ENCODE results near the gene C5orf24. TPM values are rescaled to one million over a fixed set of nuclear protein-coding genes. Genes with fewer than 3 reads are reported as not detected.

The C5orf24 gene
- total RNA-seq (10 to 100 TPM; 28.9 to 29.8 TPM), polyA plus RNA-seq (10.5 TPM)

GRCh38 chr5:134845852-134846640, at the start of gene C5orf24:
Gene C5orf24 (plus strand): TSS chr5:134845968. CDS start chr5:134854901, 8,933 bp downstream.
- no peaks in the 10 kb centered on the region for H3K27me3 ChIP-seq (ENCODE audit: insufficient read depth, low read length, poor library complexity, severe bottlenecking)
- H3K9me3 Mint-ChIP-seq = no peaks in the 10 kb centered on the region
- peak within 1 kb of the TSS; percentile 70 for H3K4me3 ChIP-seq (ENCODE audit: low read length)
- H3K4me3 Mint-ChIP-seq = peak within 1 kb of the TSS; percentile 84 to 96 (median 88)
- H3K4me1 ChIP-seq (ENCODE audit: insufficient read depth, low read length) = peaks cover 25% of the 10 kb centered on the region
- no peaks in the 10 kb centered on the region for H3K27me3 Mint-ChIP-seq
- ChIA-PET CTCF (interaction anchor here (1.1 to 1.8 kb wide), 4 partner anchors 15 to 59 kb away, joined by 3 to 16 read pairs (median 6); partner anchors contain the start of genes PCBD2 and TXNDC15), POLR2A (interaction anchor here (0.6 to 1.9 kb wide), 9 partner anchors 11 to 620 kb away, joined by 3 to 21 read pairs (median 4); partner anchors contain the start of genes CAMLG, PCBD2, PPP2CA and TXNDC15)
- peak within 1 kb of the TSS; percentile 92 for H3K27ac ChIP-seq (ENCODE audit: low read depth, low read length)
- peak within 1 kb of the TSS; percentile 92 to 98 (median 96) for H3K27ac Mint-ChIP-seq
- DNase-seq = peak; percentile 84 to 94 (median 90)
- H3K36me3 ChIP-seq (ENCODE audit: insufficient read depth, low read length) = no peaks in the 10 kb centered on the region
- H3K9me3 ChIP-seq (ENCODE audit: low read length) = no peaks in the 10 kb centered on the region
- H3K4me1 Mint-ChIP-seq = peaks cover 30 to 40% (median 39%) of the 10 kb centered on the region in 3 donors
- peaks cover 0 to 21% (median 2%) of the 10 kb centered on the region in 3 donors for H3K36me3 Mint-ChIP-seq

DNA sequence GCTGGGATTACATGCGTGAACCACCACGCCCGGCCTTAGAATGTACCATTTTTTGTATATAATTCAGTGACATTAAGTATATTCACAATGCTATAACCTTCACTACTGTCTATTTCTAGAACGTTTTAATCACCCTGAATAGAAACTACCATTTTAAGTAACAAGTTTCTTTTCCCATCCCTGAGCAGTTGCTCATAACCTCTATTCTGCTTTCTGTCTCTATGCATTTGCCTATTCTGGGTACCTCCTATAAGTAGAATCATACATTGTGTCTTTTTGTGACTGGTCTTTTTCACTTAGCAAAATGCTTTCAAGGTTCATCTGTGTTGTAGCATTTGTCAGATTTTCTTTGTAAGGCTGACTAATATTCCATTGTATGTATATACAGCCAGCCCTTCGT, 47.3 kb upstream of the C5orf24 start:
- Mint-ChIP-seq H3K27ac (peak overlapping the region in 1 of 8 donors; percentile 15), H3K4me1 (peaks cover 0 to under 1% (median 0%) of the 10 kb centered on the region in 3 donors), H3K27me3 (no peaks in the 10 kb centered on the region), H3K9me3 (no peaks in the 10 kb centered on the region), H3K36me3 (peaks cover 14 to 75% (median 28%) of the 10 kb centered on the region in 3 donors), H3K4me3 (no peak overlapping the region)
- Histone ChIP-seq H3K27ac (ENCODE audit: low read depth, low read length) (no peak overlapping the region), H3K9me3 (ENCODE audit: low read length) (no peaks in the 10 kb centered on the region), H3K4me3 (ENCODE audit: low read length) (no peak overlapping the region), H3K27me3 (ENCODE audit: insufficient read depth, low read length, poor library complexity, severe bottlenecking) (no peaks in the 10 kb centered on the region), H3K4me1 (ENCODE audit: insufficient read depth, low read length) (no peaks in the 10 kb centered on the region), H3K36me3 (ENCODE audit: insufficient read depth, low read length) (peaks cover 28% of the 10 kb centered on the region)
- POLR2A ChIA-PET = no interaction called here
- no peak for DNase-seq
- CTCF ChIA-PET = interaction anchor here (1.3 kb wide), 2 partner anchors 60 to 106 kb away, joined by 3 read pairs; partner anchors contain the start of gene CAMLG

- Mint-ChIP-seq H3K4me3 (no peak overlapping the region), H3K4me1 (peaks cover 0 to 2% (median 0%) of the 10 kb centered on the region in 3 donors), H3K27me3 (no peaks in the 10 kb centered on the region), H3K27ac (peak overlapping the region in 1 of 8 donors; percentile 52), H3K9me3 (no peaks in the 10 kb centered on the region), H3K36me3 (peaks cover 4 to 62% (median 17%) of the 10 kb centered on the region in 3 donors)
- no peak for DNase-seq
- Histone ChIP-seq H3K27me3 (ENCODE audit: insufficient read depth, low read length, poor library complexity, severe bottlenecking) (no peaks in the 10 kb centered on the region), H3K27ac (ENCODE audit: low read depth, low read length) (no peak overlapping the region), H3K4me1 (ENCODE audit: insufficient read depth, low read length) (no peaks in the 10 kb centered on the region), H3K36me3 (ENCODE audit: insufficient read depth, low read length) (peaks cover 8% of the 10 kb centered on the region), H3K9me3 (ENCODE audit: low read length) (no peaks in the 10 kb centered on the region), H3K4me3 (ENCODE audit: low read length) (no peak overlapping the region)
- CTCF ChIA-PET = no interaction called here
- POLR2A ChIA-PET = no interaction called here
These were observed 41.9 kb upstream of the C5orf24 start for GRCh38 chr5:134803821-134804220.

- Mint-ChIP-seq H3K4me3 (peak overlapping the region in 1 of 7 donors; percentile 52), H3K9me3 (no peaks in the 10 kb centered on the region), H3K4me1 (peaks cover 2 to 17% (median 10%) of the 10 kb centered on the region in 3 donors), H3K27me3 (no peaks in the 10 kb centered on the region), H3K36me3 (peaks cover 4 to 66% (median 10%) of the 10 kb centered on the region in 3 donors), H3K27ac (peak overlapping the region in 5 of 8 donors; percentile 21 to 83 (median 47))
- Histone ChIP-seq H3K4me3 (ENCODE audit: low read length) (no peak overlapping the region), H3K27me3 (ENCODE audit: insufficient read depth, low read length, poor library complexity, severe bottlenecking) (no peaks in the 10 kb centered on the region), H3K36me3 (ENCODE audit: insufficient read depth, low read length) (peaks cover 22% of the 10 kb centered on the region), H3K9me3 (ENCODE audit: low read length) (no peaks in the 10 kb centered on the region), H3K27ac (ENCODE audit: low read depth, low read length) (no peak overlapping the region), H3K4me1 (ENCODE audit: insufficient read depth, low read length) (no peaks in the 10 kb centered on the region)
- ChIA-PET POLR2A (no interaction called here), CTCF (no interaction called here)
- DNase-seq = no peak
These were observed 32.4 kb upstream of the C5orf24 start for GRCh38 chr5:134813407-134813806.

- ChIA-PET POLR2A (no interaction called here), CTCF (no interaction called here)
- Mint-ChIP-seq H3K9me3 (no peaks in the 10 kb centered on the region), H3K36me3 (peaks cover 4 to 66% (median 11%) of the 10 kb centered on the region in 3 donors), H3K27ac (peak overlapping the region in 4 of 8 donors; percentile 29 to 83 (median 62)), H3K4me1 (peaks cover 2 to 17% (median 10%) of the 10 kb centered on the region in 3 donors), H3K27me3 (no peaks in the 10 kb centered on the region), H3K4me3 (no peak overlapping the region)
- Histone ChIP-seq H3K36me3 (ENCODE audit: insufficient read depth, low read length) (peaks cover 19% of the 10 kb centered on the region), H3K4me3 (ENCODE audit: low read length) (no peak overlapping the region), H3K9me3 (ENCODE audit: low read length) (no peaks in the 10 kb centered on the region), H3K4me1 (ENCODE audit: insufficient read depth, low read length) (no peaks in the 10 kb centered on the region), H3K27ac (ENCODE audit: low read depth, low read length) (no peak overlapping the region), H3K27me3 (ENCODE audit: insufficient read depth, low read length, poor library complexity, severe bottlenecking) (no peaks in the 10 kb centered on the region)
- no peak for DNase-seq
These were observed 31.9 kb upstream of the C5orf24 start for GRCh38 chr5:134813827-134814226.

DNA sequence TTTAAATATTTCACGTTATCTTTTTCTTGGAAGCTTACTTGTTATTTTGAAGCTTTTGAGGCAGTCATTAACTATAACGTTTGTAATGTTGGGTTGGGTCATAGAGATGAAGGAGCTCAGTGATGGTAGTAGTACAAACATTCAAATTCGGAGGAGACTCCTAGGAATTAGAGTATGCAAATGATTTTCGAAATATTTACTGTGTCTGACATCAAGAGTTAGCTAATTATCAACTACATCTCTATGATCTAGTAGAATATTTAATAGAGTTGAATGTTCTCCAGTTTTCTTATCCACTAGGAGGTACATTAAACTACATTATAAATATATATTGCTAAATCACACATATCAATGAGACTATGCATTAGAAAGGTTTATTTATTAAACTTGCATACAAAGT, 28.8 kb upstream of the C5orf24 start:
- Mint-ChIP-seq H3K4me1 (peaks cover 2 to 17% (median 10%) of the 10 kb centered on the region in 3 donors), H3K36me3 (peaks cover 4 to 74% (median 17%) of the 10 kb centered on the region in 3 donors), H3K4me3 (no peak overlapping the region), H3K27ac (peak overlapping the region in 2 of 8 donors; percentile 30 to 45), H3K27me3 (no peaks in the 10 kb centered on the region), H3K9me3 (no peaks in the 10 kb centered on the region)
- ChIA-PET CTCF (interaction anchor here (1.6 kb wide), 1 partner anchor 88 kb away, joined by 6 read pairs; the partner anchor contains the start of gene PCBD2), POLR2A (no interaction called here)
- no peak overlapping the region for H3K27ac ChIP-seq (ENCODE audit: low read depth, low read length)
- no peak overlapping the region for H3K4me3 ChIP-seq (ENCODE audit: low read length)
- H3K9me3 ChIP-seq (ENCODE audit: low read length) = no peaks in the 10 kb centered on the region
- no peaks in the 10 kb centered on the region for H3K4me1 ChIP-seq (ENCODE audit: insufficient read depth, low read length)
- H3K36me3 ChIP-seq (ENCODE audit: insufficient read depth, low read length) = peaks cover 17% of the 10 kb centered on the region
- DNase-seq = no peak
- no peaks in the 10 kb centered on the region for H3K27me3 ChIP-seq (ENCODE audit: insufficient read depth, low read length, poor library complexity, severe bottlenecking)

GRCh38 chr5:134818776-134819175, 27.0 kb upstream of the C5orf24 start:
- ChIA-PET POLR2A (no interaction called here), CTCF (no interaction called here)
- H3K27ac Mint-ChIP-seq = no peak overlapping the region
- peaks cover 20% of the 10 kb centered on the region for H3K36me3 ChIP-seq (ENCODE audit: insufficient read depth, low read length)
- H3K4me3 Mint-ChIP-seq = no peak overlapping the region
- H3K36me3 Mint-ChIP-seq = peaks cover 4 to 76% (median 19%) of the 10 kb centered on the region in 3 donors
- DNase-seq = no peak
- no peaks in the 10 kb centered on the region for H3K9me3 Mint-ChIP-seq
- H3K4me1 Mint-ChIP-seq = peaks cover 0 to 8% (median 2%) of the 10 kb centered on the region in 3 donors
- H3K27me3 Mint-ChIP-seq = no peaks in the 10 kb centered on the region
- no peak overlapping the region for H3K27ac ChIP-seq (ENCODE audit: low read depth, low read length)
- H3K4me1 ChIP-seq (ENCODE audit: insufficient read depth, low read length) = no peaks in the 10 kb centered on the region
- no peaks in the 10 kb centered on the region for H3K9me3 ChIP-seq (ENCODE audit: low read length)
- no peaks in the 10 kb centered on the region for H3K27me3 ChIP-seq (ENCODE audit: insufficient read depth, low read length, poor library complexity, severe bottlenecking)
- no peak overlapping the region for H3K4me3 ChIP-seq (ENCODE audit: low read length)

- H3K27ac Mint-ChIP-seq = no peak overlapping the region
- no peak overlapping the region for H3K4me3 Mint-ChIP-seq
- ChIA-PET POLR2A (no interaction called here), CTCF (no interaction called here)
- peaks cover 4 to 75% (median 19%) of the 10 kb centered on the region in 3 donors for H3K36me3 Mint-ChIP-seq
- H3K4me1 Mint-ChIP-seq = peaks cover 0 to under 1% (median 0%) of the 10 kb centered on the region in 3 donors
- H3K36me3 ChIP-seq (ENCODE audit: insufficient read depth, low read length) = peaks cover 20% of the 10 kb centered on the region
- no peaks in the 10 kb centered on the region for H3K27me3 Mint-ChIP-seq
- no peaks in the 10 kb centered on the region for H3K9me3 Mint-ChIP-seq
- DNase-seq = no peak
- no peaks in the 10 kb centered on the region for H3K27me3 ChIP-seq (ENCODE audit: insufficient read depth, low read length, poor library complexity, severe bottlenecking)
- H3K4me1 ChIP-seq (ENCODE audit: insufficient read depth, low read length) = no peaks in the 10 kb centered on the region
- no peak overlapping the region for H3K4me3 ChIP-seq (ENCODE audit: low read length)
- no peak overlapping the region for H3K27ac ChIP-seq (ENCODE audit: low read depth, low read length)
- H3K9me3 ChIP-seq (ENCODE audit: low read length) = no peaks in the 10 kb centered on the region
These were observed 26.3 kb upstream of the C5orf24 start for GRCh38 chr5:134819407-134819963.

Measured in CD8-positive, alpha-beta memory T cell (primary cell).